GM23338 (cell line): ENCODE results near the gene PPP4C. TPM values are rescaled to one million over a fixed set of nuclear protein-coding genes. Genes with fewer than 3 reads are reported as not detected.

Source experiments
- ATAC-seq: fragments of 200-7000 bp; cut with Tn5 transposase; 3 replicates; pipeline ENCODE4 v1.9.1; 2020
- DNase-seq: peaks from one replicate; pipeline ENCODE4 v3.0.0-alpha.2; 2015; ENCODE audit warnings: low spot score
- H2AFZ ChIP-seq: fragments of 200-600 bp; sonication (generic); 2 replicates; pipeline ENCODE4 v1.8.0; 2016; ENCODE audit warnings: antibody characterized with exemption, mild to moderate bottlenecking, moderate library complexity
- H3F3A ChIP-seq: fragments of 200-600 bp; sonication (generic); replicated peaks from 2 replicates; pipeline ENCODE4 v1.8.0; 2017; ENCODE audit warnings: antibody characterized with exemption, mixed run types, low read depth
- H3K27ac ChIP-seq: fragments of 200-600 bp; sonication (generic); 2 replicates; pipeline ENCODE4 v1.6.1; 2016; ENCODE audit warnings: low read depth
- H3K27me3 ChIP-seq: fragments of 200-600 bp; sonication (generic); 2 replicates; pipeline ENCODE4 v1.8.0; 2016; ENCODE audit warnings: mild to moderate bottlenecking, mixed run types, moderate library complexity; ENCODE audit not compliant: insufficient read depth
- H3K36me3 ChIP-seq: fragments of 200-600 bp; sonication (generic); 2 replicates; pipeline ENCODE4 v1.8.0; 2016; ENCODE audit warnings: mild to moderate bottlenecking; ENCODE audit not compliant: insufficient read depth
- H3K4me1 ChIP-seq: fragments of 200-600 bp; sonication (generic); 2 replicates; pipeline ENCODE4 v1.8.0; 2016; ENCODE audit warnings: mild to moderate bottlenecking, moderate library complexity; ENCODE audit not compliant: insufficient read depth
- H3K4me2 ChIP-seq: fragments of 200-600 bp; sonication (generic); 2 replicates; pipeline ENCODE4 v1.7.1; 2017; ENCODE audit warnings: mixed run types
- H3K4me3 ChIP-seq: fragments of 200-600 bp; sonication (generic); 2 replicates; pipeline ENCODE4 v1.6.1; 2016; ENCODE audit warnings: mixed run types
- H3K79me2 ChIP-seq: fragments of 200-600 bp; sonication (generic); replicated peaks from 2 replicates; pipeline ENCODE4 v1.8.0; 2017; ENCODE audit warnings: mild to moderate bottlenecking; ENCODE audit not compliant: insufficient read depth
- H3K9me2 ChIP-seq: fragments of 200-600 bp; sonication (generic); 2 replicates; pipeline ENCODE4 v1.8.0; 2017; ENCODE audit not compliant: insufficient read depth
- H4K20me1 ChIP-seq: fragments of 200-600 bp; sonication (generic); replicated peaks from 2 replicates; pipeline ENCODE4 v1.8.0; 2017; ENCODE audit warnings: mild to moderate bottlenecking; ENCODE audit not compliant: insufficient read depth
- H3K27ac Mint-ChIP-seq: 2 replicates; pipeline ENCODE4 v1.8.0; 2020; ENCODE audit warnings: inconsistent platforms, mild to moderate bottlenecking, moderate library complexity, mixed read lengths
- H3K27me3 Mint-ChIP-seq: 3 replicates; pipeline ENCODE4 v1.8.0; 2022; ENCODE audit warnings: low read depth, mild to moderate bottlenecking, moderate library complexity, mixed read lengths, inconsistent platforms; ENCODE audit not compliant: insufficient read depth, poor library complexity
- H3K36me3 Mint-ChIP-seq: 3 replicates; pipeline ENCODE4 v1.8.0; 2021; ENCODE audit warnings: low read depth, mild to moderate bottlenecking, inconsistent platforms, moderate library complexity, mixed read lengths
- H3K4me1 Mint-ChIP-seq: 3 replicates; pipeline ENCODE4 v1.8.0; 2020; ENCODE audit warnings: mild to moderate bottlenecking, inconsistent platforms, mixed read lengths
- H3K4me3 Mint-ChIP-seq: 3 replicates; pipeline ENCODE4 v1.8.0; 2021; ENCODE audit warnings: moderate library complexity, mild to moderate bottlenecking, inconsistent platforms, mixed read lengths
- H3K9me3 Mint-ChIP-seq: 3 replicates; pipeline ENCODE4 v1.8.0; 2020; ENCODE audit warnings: moderate library complexity, mild to moderate bottlenecking, inconsistent platforms, mixed read lengths
- CREB1 ChIP-seq: fragments of 250-450 bp; sonication (Bioruptor Pico); IDR thresholded peaks from 2 replicates; pipeline ENCODE4 v1.5.0; 2020; ENCODE audit warnings: low read depth, mild to moderate bottlenecking, moderate library complexity
- ETS1 ChIP-seq: IDR thresholded peaks from 2 replicates; pipeline ENCODE4 v1.6.1; 2016; ENCODE audit warnings: antibody characterized with exemption
- EZH2 ChIP-seq: fragments of 200-600 bp; sonication (generic); IDR thresholded peaks from one replicate; pipeline ENCODE4 v1.8.0; 2017; ENCODE audit warnings: antibody characterized with exemption, mild to moderate bottlenecking, low read depth; ENCODE audit not compliant: unreplicated experiment
- NANOG ChIP-seq: IDR thresholded peaks from 2 replicates; pipeline ENCODE4 v1.6.1; 2016; ENCODE audit warnings: antibody characterized with exemption, borderline replicate concordance
- ZNF331 ChIP-seq: fragments of 250-450 bp; sonication (Bioruptor Pico); IDR thresholded peaks from 2 replicates; pipeline ENCODE4 v1.5.0; 2020; ENCODE audit warnings: low read depth, mild to moderate bottlenecking, moderate library complexity
- ZNF462 ChIP-seq: fragments of 250-450 bp; sonication (Bioruptor Pico); IDR thresholded peaks from 2 replicates; pipeline ENCODE4 v1.5.0; 2020; ENCODE audit warnings: mild to moderate bottlenecking, moderate library complexity
- polyA plus RNA-seq: library from polyadenylated mRNA; unstranded; fragments of >200 nt; fragmentation: Nextera tagmentation; extraction: Ambion mirVana; gene quantifications from 2 replicates; pipeline ENCODE4 v1.2.1, GENCODE V29; 2016
- total RNA-seq: library from RNA; depleted of rRNA; stranded (reverse); fragments of >200 nt; shearing (Covaris generic); gene quantifications from 2 replicates; pipeline ENCODE4 v1.2.3, GENCODE V29; 2014

PPP4C gene
- total and polyA plus RNA-seq, 2 experiments from 2014 or later, result 120 to 170 TPM

GRCh38 chr16:30051518-30051917, 24.3 kb upstream of the PPP4C start:
- Histone ChIP-seq H3F3A (peaks cover 8% of the 10 kb centered on the region), H3K27ac (no peak overlapping the region), H3K4me1 (peaks cover 6% of the 10 kb centered on the region; the same call in 1 of the 2 replicates), H4K20me1 (no peaks in the 10 kb centered on the region), H3K36me3 (no peaks in the 10 kb centered on the region), H3K27me3 (0 out of 2 replicates have a peak, but pooled peaks cover 6% of the 10 kb centered on the region), H3K4me3 (no peak overlapping the region), H3K4me2 (no peak overlapping the region), H3K79me2 (no peaks in the 10 kb centered on the region), H3K9me2 (no peaks in the 10 kb centered on the region), H2AFZ (no peak overlapping the region)
- TF ChIP-seq EZH2, result no peak
- no peak for TF ChIP-seq CREB1 (CRISPR knock-in tag)
- no peak for TF ChIP-seq NANOG
- TF ChIP-seq ZNF462, result no peak
- Mint-ChIP-seq H3K27me3 (peaks cover 19% of the 10 kb centered on the region), H3K4me3 (peak overlapping the region; percentile 54; the same call in 2 of the 3 replicates), H3K4me1 (peaks cover 14% of the 10 kb centered on the region), H3K9me3 (no peaks in the 10 kb centered on the region), H3K36me3 (no peaks in the 10 kb centered on the region), H3K27ac (no peak overlapping the region)
- ATAC-seq, result no peak
- no peak for DNase-seq

- peak; percentile 95 for DNase-seq
- Mint-ChIP-seq H3K36me3 (no peaks in the 10 kb centered on the region), H3K27ac (no peak overlapping the region), H3K4me3 (peak overlapping the region; percentile 81), H3K4me1 (peaks cover 14% of the 10 kb centered on the region), H3K27me3 (peaks cover 17% of the 10 kb centered on the region), H3K9me3 (no peaks in the 10 kb centered on the region)
- peaks cover 8% of the 10 kb centered on the region for H3F3A ChIP-seq
- peaks cover 6% of the 10 kb centered on the region; the same call in 1 of the 2 replicates for H3K4me1 ChIP-seq
- H3K79me2 ChIP-seq, result no peaks in the 10 kb centered on the region
- peak overlapping the region; percentile 97 for H3K4me2 ChIP-seq
- H3K9me2 ChIP-seq, result no peaks in the 10 kb centered on the region
- H2AFZ ChIP-seq, result peak overlapping the region; percentile 95
- 0 out of 2 replicates have a peak, but pooled peaks cover 6% of the 10 kb centered on the region for H3K27me3 ChIP-seq
- no peaks in the 10 kb centered on the region for H4K20me1 ChIP-seq
- no peaks in the 10 kb centered on the region for H3K36me3 ChIP-seq
- no peak overlapping the region for H3K27ac ChIP-seq
- H3K4me3 ChIP-seq, result peak overlapping the region; percentile 88
- TF ChIP-seq ETS1 (peak; percentile 56), ZNF331 (CRISPR knock-in tag) (no peak), CREB1 (CRISPR knock-in tag) (peak; percentile 58; the same call in 1 of the 2 replicates)
- peak; percentile 76 for ATAC-seq
These were observed 23.0 kb upstream of the PPP4C start for GRCh38 chr16:30052671-30053372.
